Activated CD8-positive, alpha-beta T cell treated with anti-CD3 and anti-CD28 coated beads for 36 hours (primary cell): ENCODE results near the gene ZNF124. TPM values are rescaled to one million over a fixed set of nuclear protein-coding genes. Genes with fewer than 3 reads are reported as not detected.
"Not testable (repeated sequence)": the region's sequence is repeated elsewhere in the genome, so short reads cannot be mapped to it uniquely, and the experiment has no call there.

Experiments used
- ATAC-seq: fragments of 200-7000 bp; cut with Tn5 transposase; one replicate; pipeline ENCODE4 v1.10.0; 2021; ENCODE audit warnings: mild to moderate bottlenecking, moderate library complexity
- CTCF ChIA-PET: fragments of 350-600 bp; sonication (Branson Sonifier 250); formaldehyde crosslinking; loops from one replicate; lab custom pipeline; 2021; ENCODE audit warnings: antibody characterized with exemption; lab: Charles Lee
- POLR2A ChIA-PET: fragments of 350-600 bp; sonication (Branson Sonifier 250); formaldehyde crosslinking; loops from one replicate; lab custom pipeline; 2021; ENCODE audit warnings: antibody characterized with exemption; lab: Charles Lee
- DNase-seq: peaks from one replicate; pipeline ENCODE4 v3.0.0-alpha.2; 2020
- H3K27ac Mint-ChIP-seq: one replicate; pipeline ENCODE4 v1.8.0; 2021; ENCODE audit warnings: mild to moderate bottlenecking, mixed read lengths
- H3K27me3 Mint-ChIP-seq: one replicate; pipeline ENCODE4 v1.8.0; 2021; ENCODE audit warnings: mixed read lengths
- H3K36me3 Mint-ChIP-seq: one replicate; pipeline ENCODE4 v1.8.0; 2021; ENCODE audit warnings: low read depth, mixed read lengths
- H3K4me1 Mint-ChIP-seq: one replicate; pipeline ENCODE4 v1.8.0; 2021; ENCODE audit warnings: low read depth, mixed read lengths
- H3K4me3 Mint-ChIP-seq: one replicate; pipeline ENCODE4 v1.8.0; 2021; ENCODE audit warnings: mild to moderate bottlenecking, moderate library complexity, mixed read lengths
- H3K9me3 Mint-ChIP-seq: one replicate; pipeline ENCODE4 v1.8.0; 2021; ENCODE audit warnings: mixed read lengths
- intact Hi-C: fragments of 100-400 bp; cut with micrococcal nuclease; formaldehyde crosslinking; loops from one replicate; pipeline ENCODE4 v1.10.0; 2022
- total RNA-seq, 2 experiments: library from RNA; stranded (reverse); gene quantifications; one replicate each; pipeline ENCODE4 v1.2.3, GENCODE V29; 2021
- TF ChIP-seq, protein P1 (sequence below): fragments of 200-600 bp; IDR thresholded peaks from one replicate; pipeline ENCODE4 v1.8.0; 2022; ENCODE audit warnings: antibody characterized with exemption, mild to moderate bottlenecking

Gene ZNF124
- total RNA-seq, 2 experiments from 2014 or later, result 15.5 to 16.8 TPM

DNA sequence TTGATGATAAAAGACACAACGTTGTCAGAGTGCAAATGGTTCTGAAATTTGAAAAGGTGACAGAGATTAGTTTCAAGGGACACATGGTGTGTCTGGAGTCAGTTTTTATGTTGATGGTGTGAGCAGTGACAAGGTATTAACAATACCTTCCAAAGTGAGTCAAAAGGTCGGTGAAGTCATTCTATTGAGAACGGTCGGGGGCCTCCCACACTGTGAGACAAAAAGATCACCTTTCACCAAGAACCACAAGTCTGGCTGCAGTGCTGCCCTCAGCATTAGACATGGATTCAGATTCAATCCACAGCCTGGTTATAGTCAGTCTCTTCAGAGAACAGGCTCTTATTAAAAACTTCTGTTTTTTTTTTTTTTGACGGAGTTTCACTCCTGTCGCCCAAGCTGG is 26.5 kb downstream of the ZNF124 start:
- TF ChIP-seq, protein P1, sequence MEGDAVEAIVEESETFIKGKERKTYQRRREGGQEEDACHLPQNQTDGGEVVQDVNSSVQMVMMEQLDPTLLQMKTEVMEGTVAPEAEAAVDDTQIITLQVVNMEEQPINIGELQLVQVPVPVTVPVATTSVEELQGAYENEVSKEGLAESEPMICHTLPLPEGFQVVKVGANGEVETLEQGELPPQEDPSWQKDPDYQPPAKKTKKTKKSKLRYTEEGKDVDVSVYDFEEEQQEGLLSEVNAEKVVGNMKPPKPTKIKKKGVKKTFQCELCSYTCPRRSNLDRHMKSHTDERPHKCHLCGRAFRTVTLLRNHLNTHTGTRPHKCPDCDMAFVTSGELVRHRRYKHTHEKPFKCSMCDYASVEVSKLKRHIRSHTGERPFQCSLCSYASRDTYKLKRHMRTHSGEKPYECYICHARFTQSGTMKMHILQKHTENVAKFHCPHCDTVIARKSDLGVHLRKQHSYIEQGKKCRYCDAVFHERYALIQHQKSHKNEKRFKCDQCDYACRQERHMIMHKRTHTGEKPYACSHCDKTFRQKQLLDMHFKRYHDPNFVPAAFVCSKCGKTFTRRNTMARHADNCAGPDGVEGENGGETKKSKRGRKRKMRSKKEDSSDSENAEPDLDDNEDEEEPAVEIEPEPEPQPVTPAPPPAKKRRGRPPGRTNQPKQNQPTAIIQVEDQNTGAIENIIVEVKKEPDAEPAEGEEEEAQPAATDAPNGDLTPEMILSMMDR, result no peak
- Mint-ChIP-seq H3K4me1 (peaks cover 8% of the 10 kb centered on the region), H3K27ac (no peak overlapping the region), H3K9me3 (peaks cover 58% of the 10 kb centered on the region), H3K27me3 (no peaks in the 10 kb centered on the region), H3K4me3 (no peak overlapping the region), H3K36me3 (peaks cover 88% of the 10 kb centered on the region)
- intact Hi-C loops, result no loop called here
- ChIA-PET CTCF (no interaction called here), POLR2A (no interaction called here)
- ATAC-seq, result peak; percentile 51
- DNase-seq, result no peak

DNA sequence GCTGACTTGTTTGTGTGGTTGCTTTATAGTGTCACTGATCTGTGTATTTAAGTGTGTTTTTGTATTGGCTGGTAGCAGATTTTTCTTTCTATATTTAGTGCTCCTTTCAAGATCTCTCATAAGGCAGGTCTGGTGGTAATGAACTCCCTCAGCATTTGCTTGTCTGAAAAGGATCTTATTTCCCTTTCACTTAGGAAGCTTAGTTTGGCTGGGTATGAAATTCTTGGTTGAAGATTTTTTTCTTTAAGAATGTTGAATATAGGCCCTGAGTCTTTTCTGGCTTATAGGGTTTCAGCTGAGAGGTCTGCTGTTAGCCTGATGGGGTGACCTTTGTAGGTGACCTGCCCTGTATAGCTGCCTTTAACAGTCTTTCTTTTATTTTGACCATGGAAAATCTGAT is 32.3 kb downstream of the ZNF124 start:
- CTCF ChIA-PET, H3K4me3 Mint-ChIP-seq, H3K4me1 Mint-ChIP-seq: not testable (repeated sequence)

DNA sequence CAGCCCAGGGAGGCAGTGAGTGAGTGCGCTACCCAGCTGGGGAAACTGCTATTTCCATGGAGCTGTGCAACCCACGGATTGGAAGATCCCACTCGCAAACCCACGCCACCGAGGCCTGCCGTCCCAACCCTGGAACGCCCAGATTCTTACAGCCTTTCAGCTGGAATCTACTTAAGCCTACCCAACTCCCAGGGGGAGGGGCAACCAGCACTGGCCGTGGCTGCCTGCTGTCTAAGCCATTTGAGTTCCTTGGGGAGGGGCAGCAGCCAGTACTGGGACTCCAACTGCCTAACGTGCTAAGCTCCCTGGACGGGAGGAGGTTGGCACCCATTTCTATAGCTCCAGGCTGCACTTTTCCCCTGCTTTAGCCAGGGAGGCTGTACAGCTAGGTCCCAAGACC is 40.6 kb downstream of the ZNF124 start:
- TF ChIP-seq, protein P1, result no peak
- intact Hi-C loops, result no loop called here
- no peak for ATAC-seq
- H3K9me3 Mint-ChIP-seq, result peaks cover 44% of the 10 kb centered on the region
- no peak overlapping the region for H3K27ac Mint-ChIP-seq
- no peak for DNase-seq
- H3K4me1 Mint-ChIP-seq, result peaks cover 8% of the 10 kb centered on the region
- ChIA-PET POLR2A (no interaction called here), CTCF (interaction anchor here (1.1 kb wide), 1 partner anchor 15 kb away, joined by 3 read pairs; no protein-coding TSS in a partner anchor)
- H3K27me3 Mint-ChIP-seq, result no peaks in the 10 kb centered on the region
- H3K36me3 Mint-ChIP-seq, result peaks cover 63% of the 10 kb centered on the region
- H3K4me3 Mint-ChIP-seq, result no peak overlapping the region

More for the DNA sequence above, 32.3 kb downstream of the ZNF124 start:
- intact Hi-C loops, POLR2A ChIA-PET, H3K27me3 Mint-ChIP-seq, ATAC-seq, DNase-seq, H3K27ac Mint-ChIP-seq: not testable (repeated sequence)
- peaks cover 73% of the 10 kb centered on the region for H3K9me3 Mint-ChIP-seq
- peaks cover 76% of the 10 kb centered on the region for H3K36me3 Mint-ChIP-seq

DNA sequence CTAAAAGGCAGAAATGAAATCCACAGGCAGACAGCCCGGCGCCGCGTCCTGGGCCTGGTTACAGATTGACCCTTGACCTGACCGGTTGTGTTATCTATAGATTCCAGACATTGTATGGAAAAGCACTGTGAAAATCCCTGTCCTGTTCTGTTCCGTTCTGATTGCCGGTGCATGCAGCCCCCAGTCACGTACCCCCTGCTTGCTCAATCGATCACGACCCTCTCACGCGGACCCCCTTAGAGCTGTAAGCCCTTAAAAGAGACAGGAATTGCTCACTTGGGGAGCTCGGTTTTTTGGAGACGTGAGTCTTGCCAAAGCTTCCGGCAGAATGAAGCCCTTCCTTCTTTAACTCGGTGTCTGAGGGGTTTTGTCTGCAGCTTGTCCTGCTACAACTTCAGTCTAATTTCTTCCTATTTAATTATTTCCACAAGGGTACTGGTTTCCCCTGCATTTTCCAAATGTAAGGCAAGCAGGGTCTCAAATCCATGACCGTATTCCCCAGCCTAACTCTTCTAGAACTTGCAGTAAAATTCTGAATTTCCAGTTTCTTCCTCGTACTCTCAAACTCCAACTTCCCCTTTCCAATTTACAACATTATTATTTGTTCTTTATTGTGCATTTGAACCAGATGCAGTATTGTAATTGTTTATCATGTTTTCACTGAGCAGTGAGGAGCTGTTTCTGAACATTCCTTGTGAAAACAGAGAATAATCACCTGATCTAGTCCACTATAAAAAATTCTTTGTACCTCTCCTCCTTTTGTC is 44.1 kb downstream of the ZNF124 start:
- DNase-seq, H3K27me3 Mint-ChIP-seq, H3K4me1 Mint-ChIP-seq, ATAC-seq, CTCF ChIA-PET, POLR2A ChIA-PET: not testable (repeated sequence)
- intact Hi-C loops, result loop anchor here (5.0 kb wide), 1 partner anchor 40 kb away; no protein-coding TSS in a partner anchor
- Mint-ChIP-seq H3K27ac (peak overlapping the region; percentile 78), H3K36me3 (peaks cover 36% of the 10 kb centered on the region), H3K9me3 (peaks cover 13% of the 10 kb centered on the region), H3K4me3 (peak overlapping the region; percentile 96)

DNA sequence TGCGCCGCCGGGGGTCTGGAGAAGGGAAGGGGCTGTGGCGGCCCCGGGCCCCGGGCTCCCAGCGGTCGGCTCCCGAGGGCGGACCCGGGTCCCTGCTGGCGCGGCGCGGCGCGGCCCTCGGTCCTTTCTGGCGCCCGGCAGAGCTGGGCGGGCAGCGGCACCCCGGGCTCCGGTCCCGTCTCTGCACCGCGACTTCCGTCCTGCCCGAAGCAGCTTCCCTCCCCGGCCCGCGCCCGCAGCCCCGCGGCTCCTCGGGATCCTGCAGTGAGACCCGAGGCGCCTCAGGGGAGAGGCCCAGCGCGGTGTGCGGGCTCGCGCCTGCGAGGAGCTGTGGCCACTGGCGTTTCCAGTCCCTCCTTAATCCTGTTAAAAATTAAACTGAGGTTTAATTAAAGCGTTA is 45.2 kb downstream of the ZNF124 start:
- peaks cover 25% of the 10 kb centered on the region for H3K36me3 Mint-ChIP-seq
- intact Hi-C loops, result loop anchor here (5.0 kb wide), 1 partner anchor 41 kb away; no protein-coding TSS in a partner anchor
- POLR2A ChIA-PET, DNase-seq, CTCF ChIA-PET, H3K27ac Mint-ChIP-seq, H3K4me1 Mint-ChIP-seq, H3K9me3 Mint-ChIP-seq, H3K27me3 Mint-ChIP-seq, H3K4me3 Mint-ChIP-seq: not testable (repeated sequence)
- ATAC-seq, result peak; percentile 67

DNA sequence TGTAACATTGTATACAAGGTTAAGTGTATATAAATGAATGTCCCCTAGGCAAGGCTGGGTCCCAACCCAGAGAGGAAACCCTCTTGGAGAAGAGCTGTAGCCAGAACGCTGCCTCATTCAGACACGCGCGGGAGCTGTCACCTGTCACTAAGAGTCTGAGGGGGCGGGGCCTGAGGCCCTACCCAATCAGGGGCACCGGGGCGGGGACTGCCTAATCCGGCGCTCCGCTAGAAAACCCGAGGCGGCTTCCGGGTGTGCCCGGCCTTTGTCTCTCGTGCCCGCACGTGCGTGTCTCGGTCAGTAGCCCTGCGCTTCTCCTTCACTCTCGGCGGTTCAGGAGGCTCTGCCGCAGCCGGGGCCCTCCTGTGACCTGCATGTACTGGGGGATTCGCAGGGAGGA is 45.7 kb downstream of the ZNF124 start:
- H3K4me1 Mint-ChIP-seq, H3K4me3 Mint-ChIP-seq, DNase-seq, H3K9me3 Mint-ChIP-seq, H3K27me3 Mint-ChIP-seq, H3K27ac Mint-ChIP-seq, CTCF ChIA-PET, POLR2A ChIA-PET: not testable (repeated sequence)
- peak; percentile 100 for ATAC-seq
- intact Hi-C loops, result loop anchor here (5.0 kb wide), 1 partner anchor 41 kb away; no protein-coding TSS in a partner anchor
- peaks cover 21% of the 10 kb centered on the region for H3K36me3 Mint-ChIP-seq

DNA sequence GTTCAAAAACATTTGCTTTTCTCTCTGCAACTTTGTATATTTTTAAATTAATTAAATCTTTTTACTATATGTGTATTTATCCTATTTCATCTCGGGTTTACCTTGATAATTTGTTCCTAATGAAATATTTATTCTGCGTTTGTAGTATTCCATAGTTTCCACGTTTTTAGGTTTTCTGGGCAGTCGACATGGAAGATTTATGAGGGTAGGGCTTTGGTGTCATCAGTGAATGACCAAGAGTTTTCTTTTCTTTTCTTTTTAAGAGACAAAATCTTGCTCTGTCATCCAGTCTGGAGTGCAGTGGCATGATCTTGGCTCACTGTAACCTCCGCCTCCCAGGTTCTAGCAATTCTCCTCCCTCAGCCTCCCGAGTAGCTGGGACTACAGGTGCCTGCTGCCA is 50.4 kb downstream of the ZNF124 start:
- intact Hi-C loops, result no loop called here
- ChIA-PET POLR2A (no interaction called here), CTCF (no interaction called here)
- TF ChIP-seq, protein P1, result no peak
- Mint-ChIP-seq H3K9me3 (no peaks in the 10 kb centered on the region), H3K27me3 (no peaks in the 10 kb centered on the region), H3K27ac (no peak overlapping the region), H3K4me3 (no peak overlapping the region), H3K36me3 (no peaks in the 10 kb centered on the region), H3K4me1 (no peaks in the 10 kb centered on the region)
- DNase-seq (no peak), ATAC-seq (no peak)

DNA sequence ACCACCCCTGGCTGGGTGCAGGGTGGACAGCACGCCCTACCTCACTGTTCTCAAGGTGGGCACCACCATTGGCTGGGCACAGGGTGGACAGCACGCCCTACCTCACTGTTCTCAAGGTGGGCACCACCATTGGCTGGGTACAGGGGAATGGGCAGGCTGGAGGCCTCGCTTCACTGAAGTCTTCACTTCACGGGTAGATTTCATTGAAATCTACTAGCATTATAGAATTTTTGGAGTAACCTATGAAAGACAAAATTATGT is 51.5 kb downstream of the ZNF124 start:
- H3K4me1 Mint-ChIP-seq, H3K9me3 Mint-ChIP-seq, H3K27me3 Mint-ChIP-seq, H3K4me3 Mint-ChIP-seq, H3K36me3 Mint-ChIP-seq, H3K27ac Mint-ChIP-seq, intact Hi-C loops, CTCF ChIA-PET, DNase-seq, POLR2A ChIA-PET, ATAC-seq: not testable (repeated sequence)
